ENCODE measurements around the gene NEK5. TPM values are rescaled to one million over a fixed set of nuclear protein-coding genes. Genes with fewer than 3 reads are reported as not detected.
"Not testable (repeated sequence)": the region's sequence is repeated elsewhere in the genome, so short reads cannot be mapped to it uniquely, and the experiment has no call there.

The NEK5 gene
- total RNA-seq, 4 donors from 2014 or later = 0.07 TPM; not detected in 3

- in situ Hi-C loops (cut with MboI; ENCODE audit: low sequenced_read_pairs in 4 of 4) = no loop called here
- DNase-seq (no peak), ATAC-seq (no peak)
- H3K27me3 ChIP-seq = no peaks in the 10 kb centered on the region
- H3K9me3 ChIP-seq = no peaks in the 10 kb centered on the region
- H3K36me3 ChIP-seq = peaks cover 0 to 43% of the 10 kb centered on the region in 2 donors
- TF ChIP-seq CTCF (IDR thresholded peaks at IDR 0.05 in 4 of 5, conservative IDR thresholded peaks at IDR 0.05 in 1 of 5) = no peak
- TF ChIP-seq POLR2A (IDR thresholded peaks at IDR 0.05) = no peak
- intact Hi-C loops (cut with DNase I; ENCODE audit: low total_unique reads) = no loop called here
- no peak overlapping the region for H3K27ac ChIP-seq
- no peak overlapping the region for H3K4me3 ChIP-seq
- H3K4me1 ChIP-seq = no peaks in the 10 kb centered on the region
These were observed 41.0 kb upstream of the NEK5 start for GRCh38 chr13:52169839-52170238.

- H3K4me1 ChIP-seq = no peaks in the 10 kb centered on the region
- no peak for TF ChIP-seq CTCF (IDR thresholded peaks at IDR 0.05 in 4 of 5, conservative IDR thresholded peaks at IDR 0.05 in 1 of 5)
- intact Hi-C loops (cut with DNase I; ENCODE audit: low total_unique reads) (no loop called here), in situ Hi-C loops (cut with MboI; ENCODE audit: low sequenced_read_pairs in 4 of 4) (no loop called here)
- H3K9me3 ChIP-seq = no peaks in the 10 kb centered on the region
- ATAC-seq (no peak), DNase-seq (no peak)
- H3K27ac ChIP-seq = no peak overlapping the region
- peaks cover 0 to 23% of the 10 kb centered on the region in 2 donors for H3K36me3 ChIP-seq
- H3K4me3 ChIP-seq = no peak overlapping the region
- no peaks in the 10 kb centered on the region for H3K27me3 ChIP-seq
These were observed 36.5 kb upstream of the NEK5 start for GRCh38 chr13:52165411-52165810.

- Histone ChIP-seq H3K27me3 (no peaks in the 10 kb centered on the region), H3K9me3 (no peaks in the 10 kb centered on the region), H3K4me1 (peaks cover 0 to 1% of the 10 kb centered on the region in 2 donors), H3K4me3 (no peak overlapping the region), H3K36me3 (peaks cover 0 to 18% of the 10 kb centered on the region in 2 donors), H3K27ac (no peak overlapping the region)
- in situ Hi-C loops (cut with MboI; ENCODE audit: low sequenced_read_pairs in 4 of 4) = no loop called here
- intact Hi-C loops (cut with DNase I; ENCODE audit: low total_unique reads) = no loop called here
- DNase-seq (no peak), ATAC-seq (no peak)
- TF ChIP-seq POLR2A (IDR thresholded peaks at IDR 0.05) = no peak
- TF ChIP-seq CTCF (IDR thresholded peaks at IDR 0.05 in 4 of 5, conservative IDR thresholded peaks at IDR 0.05 in 1 of 5) = no peak
These were observed 36.1 kb upstream of the NEK5 start for GRCh38 chr13:52164989-52165388.

- H3K27ac ChIP-seq = not testable (repeated sequence)
These were observed 35.0 kb upstream of the NEK5 start for GRCh38 chr13:52163878-52164277.

GRCh38 chr13:52162279-52163101, 33.6 kb upstream of the NEK5 start:
- Histone ChIP-seq H3K27me3 (no peaks in the 10 kb centered on the region), H3K4me3 (no peak overlapping the region), H3K27ac (peak overlapping the region in 3 of 4 donors; percentile 46 to 60 (median 51)), H3K4me1 (peaks cover 6 to 8% of the 10 kb centered on the region in 2 donors), H3K9me3 (no peaks in the 10 kb centered on the region), H3K36me3 (no peaks in the 10 kb centered on the region)
- ATAC-seq = no peak
- intact Hi-C loops (cut with DNase I; ENCODE audit: low total_unique reads) = no loop called here
- DNase-seq = no peak
- TF ChIP-seq POLR2A (IDR thresholded peaks at IDR 0.05) = no peak
- TF ChIP-seq CTCF (IDR thresholded peaks at IDR 0.05 in 4 of 5, conservative IDR thresholded peaks at IDR 0.05 in 1 of 5) = no peak
- in situ Hi-C loops (cut with MboI; ENCODE audit: low sequenced_read_pairs in 4 of 4) = no loop called here

More at GRCh38 chr13:52163878-52164277, 35.0 kb upstream of the NEK5 start:
- DNase-seq; H3K27me3 ChIP-seq; H3K9me3 ChIP-seq; ATAC-seq; H3K4me3 ChIP-seq; intact Hi-C loops (cut with DNase I; ENCODE audit: low total_unique reads); H3K4me1 ChIP-seq; in situ Hi-C loops (cut with MboI; ENCODE audit: low sequenced_read_pairs in 4 of 4); H3K36me3 ChIP-seq: not testable (repeated sequence)

Data from gastrocnemius medialis (tissue), 4 donors.